MG63 (cell line): ENCODE measurements around the gene OR13A1. TPM values are rescaled to one million over a fixed set of nuclear protein-coding genes. Genes with fewer than 3 reads are reported as not detected.

Experiments
- DNase-seq: peaks from one replicate; pipeline ENCODE4 v3.0.0-alpha.2; 2020
- H3K27me3 ChIP-seq: fragments of 250-450 bp; sonication (Bioruptor Pico); 2 replicates; pipeline ENCODE4 v1.5.1; 2020; ENCODE audit warnings: mild to moderate bottlenecking, moderate library complexity
- H3K36me3 ChIP-seq: fragments of 250-450 bp; sonication (Bioruptor Pico); 2 replicates; pipeline ENCODE4 v1.5.1; 2020; ENCODE audit warnings: mild to moderate bottlenecking, moderate library complexity
- H3K4me3 ChIP-seq: fragments of 250-450 bp; sonication (Bioruptor Pico); 2 replicates; pipeline ENCODE4 v1.5.1; 2020; ENCODE audit warnings: mild to moderate bottlenecking, moderate library complexity
- H3K9me3 ChIP-seq: fragments of 250-450 bp; sonication (Bioruptor Pico); 2 replicates; pipeline ENCODE4 v1.5.1; 2020; ENCODE audit warnings: mild to moderate bottlenecking, moderate library complexity
- total RNA-seq: library from RNA; depleted of rRNA; stranded (reverse); fragments of >200 nt; shearing (Covaris generic); gene quantifications from 2 replicates; pipeline ENCODE4 v1.2.3, GENCODE V29; 2014; ENCODE audit warnings: low replicate concordance; rRNA removed

The OR13A1 gene
- total RNA-seq, 1 experiment from 2014 or later, result not detected

GRCh38 chr10:45257600-45257999, 57.8 kb downstream of the OR13A1 start:
- no peak for DNase-seq

DNA sequence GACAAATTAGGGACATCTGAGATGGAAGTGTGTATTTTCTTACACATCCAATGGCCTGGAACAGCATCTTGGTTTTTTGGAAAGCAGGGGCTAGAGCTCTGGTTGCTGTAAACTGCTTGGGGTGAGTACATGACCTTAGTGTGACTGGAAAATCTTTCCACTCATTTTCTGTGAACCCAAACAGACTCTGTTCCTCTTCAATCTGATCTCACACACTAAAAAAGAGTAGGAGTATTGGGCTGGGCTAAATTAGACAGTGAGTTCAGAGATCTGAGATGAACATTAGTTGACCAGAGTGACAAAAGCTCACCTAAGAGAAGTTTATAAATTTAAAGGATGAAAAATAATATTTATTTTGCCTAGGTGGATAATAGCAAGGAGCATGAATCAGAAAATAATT, 59.2 kb downstream of the OR13A1 start:
- Histone ChIP-seq H3K36me3 (no peaks in the 10 kb centered on the region), H3K4me3 (no peak overlapping the region), H3K27me3 (peaks cover under 1% of the 10 kb centered on the region; the same call in 1 of the 2 replicates), H3K9me3 (no peaks in the 10 kb centered on the region)
- DNase-seq, result no peak

More at GRCh38 chr10:45257600-45257999, 57.8 kb downstream of the OR13A1 start:
- H3K9me3 ChIP-seq, result no peaks in the 10 kb centered on the region
- H3K27me3 ChIP-seq, result peaks cover 3% of the 10 kb centered on the region; the same call in 1 of the 2 replicates
- H3K4me3 ChIP-seq, result no peak overlapping the region
- no peaks in the 10 kb centered on the region for H3K36me3 ChIP-seq

DNA sequence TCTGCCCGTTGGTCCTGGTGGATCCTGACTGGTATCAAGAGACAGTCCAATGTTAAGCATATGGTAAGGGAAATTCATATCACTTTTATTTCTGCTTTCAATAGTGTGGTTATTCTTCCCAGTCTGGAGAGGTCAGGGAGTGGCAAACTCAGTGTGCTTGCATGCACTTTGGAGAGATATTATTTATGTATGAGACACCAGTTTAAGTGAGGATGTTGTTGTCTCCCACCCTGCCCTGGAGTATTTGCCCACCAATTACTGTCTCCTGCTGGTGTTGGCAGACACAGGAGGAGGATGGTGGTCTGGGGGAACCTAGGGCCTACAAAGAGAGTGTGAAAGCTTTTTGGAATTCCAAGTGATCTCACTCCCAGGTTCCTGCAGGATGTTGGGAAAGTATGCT, 59.7 kb downstream of the OR13A1 start:
- DNase-seq, result no peak
- H3K27me3 ChIP-seq, result no peaks in the 10 kb centered on the region; the same call in 1 of the 2 replicates
- H3K4me3 ChIP-seq, result no peak overlapping the region
- no peaks in the 10 kb centered on the region for H3K36me3 ChIP-seq
- H3K9me3 ChIP-seq, result no peaks in the 10 kb centered on the region

DNA sequence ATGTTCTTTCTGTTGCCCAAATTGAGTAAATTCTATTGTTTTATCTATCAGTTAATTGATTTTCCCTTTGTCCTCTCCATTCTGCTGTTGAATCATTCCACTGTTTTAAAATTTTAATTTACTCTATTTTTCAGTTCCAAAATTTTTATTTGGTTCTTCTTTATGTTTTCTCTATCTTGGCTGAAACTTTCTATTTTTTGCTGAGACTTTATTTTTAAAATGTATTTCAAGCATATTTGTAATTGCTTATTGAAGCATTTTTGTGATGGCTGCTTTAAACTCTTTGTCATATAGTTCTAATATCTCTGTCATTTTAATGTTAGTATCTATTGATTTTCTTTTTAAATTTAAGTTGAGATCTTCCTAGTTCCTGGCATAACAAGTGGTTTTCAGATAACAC, 60.5 kb downstream of the OR13A1 start:
- no peaks in the 10 kb centered on the region; the same call in 1 of the 2 replicates for H3K27me3 ChIP-seq
- H3K36me3 ChIP-seq, result no peaks in the 10 kb centered on the region
- no peak for DNase-seq
- H3K9me3 ChIP-seq, result no peaks in the 10 kb centered on the region
- H3K4me3 ChIP-seq, result no peak overlapping the region

DNA sequence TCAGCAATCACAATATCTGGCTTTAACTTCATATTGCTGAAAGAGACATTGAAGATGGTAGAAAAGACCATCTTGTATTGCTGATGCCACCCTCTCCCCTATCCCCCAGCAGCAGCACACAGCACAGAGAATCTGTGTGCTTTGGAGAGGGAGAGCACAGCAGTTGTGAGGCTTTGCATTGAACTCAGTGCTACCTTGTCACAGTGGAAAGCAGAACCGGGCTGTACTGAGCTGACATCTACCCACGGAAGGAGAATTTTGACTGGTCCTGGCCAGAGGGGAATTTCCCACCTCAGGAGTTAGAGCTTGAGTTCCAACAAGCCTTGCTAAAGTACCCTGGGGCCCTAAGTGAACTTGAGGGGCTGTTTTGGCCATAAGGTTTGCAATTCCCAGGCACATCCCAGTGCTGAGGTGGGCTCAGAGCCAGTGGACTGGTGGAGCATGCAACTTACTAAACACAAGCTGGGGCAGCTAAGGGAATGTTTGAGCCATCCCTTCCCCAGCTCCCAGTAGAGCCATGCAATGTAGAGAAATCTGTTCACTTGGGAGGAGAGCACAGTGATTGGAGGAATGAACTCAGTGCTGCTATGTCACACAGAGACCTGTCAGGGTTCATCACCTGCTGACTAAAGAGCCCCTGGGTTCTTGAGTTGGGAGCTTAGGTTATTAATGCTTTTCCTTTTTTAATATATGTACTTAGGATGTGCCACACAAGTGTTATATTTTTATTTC, 62.1 kb downstream of the OR13A1 start:
- H3K27me3 ChIP-seq, result no peaks in the 10 kb centered on the region; the same call in 1 of the 2 replicates
- H3K9me3 ChIP-seq, result no peaks in the 10 kb centered on the region
- DNase-seq, result no peak
- H3K4me3 ChIP-seq, result no peak overlapping the region
- H3K36me3 ChIP-seq, result no peaks in the 10 kb centered on the region

Other genes with a start within 250 kb of the OR13A1 start
- gene ALOX5, start 58.6 kb upstream of the OR13A1 start, total RNA-seq, result not detected in 2 replicates